Vagina (tissue), 2 donors: ENCODE measurements around the gene S100A10.

Experiments
- POLR2A ChIP-seq, 2 donors: fragments of 450-650 bp; IDR thresholded peaks; one replicate each; pipeline ENCODE4 v1.6.1; 2017; ENCODE audit warnings: antibody characterized with exemption in 2 of 2, mild to moderate bottlenecking in 2 of 2, moderate library complexity in 2 of 2
- TF ChIP-seq, protein P1 (sequence below), 3 experiments: fragments of 450-650 bp in 2 of 3; fragments of 200-600 bp in 1 of 3; sonication (generic) in 1 of 3; IDR thresholded peaks; one replicate each; pipeline ENCODE4 v1.5.1; 2017 to 2019; ENCODE audit warnings: antibody characterized with exemption in 3 of 3, mild to moderate bottlenecking in 2 of 3, moderate library complexity in 2 of 3

DNA sequence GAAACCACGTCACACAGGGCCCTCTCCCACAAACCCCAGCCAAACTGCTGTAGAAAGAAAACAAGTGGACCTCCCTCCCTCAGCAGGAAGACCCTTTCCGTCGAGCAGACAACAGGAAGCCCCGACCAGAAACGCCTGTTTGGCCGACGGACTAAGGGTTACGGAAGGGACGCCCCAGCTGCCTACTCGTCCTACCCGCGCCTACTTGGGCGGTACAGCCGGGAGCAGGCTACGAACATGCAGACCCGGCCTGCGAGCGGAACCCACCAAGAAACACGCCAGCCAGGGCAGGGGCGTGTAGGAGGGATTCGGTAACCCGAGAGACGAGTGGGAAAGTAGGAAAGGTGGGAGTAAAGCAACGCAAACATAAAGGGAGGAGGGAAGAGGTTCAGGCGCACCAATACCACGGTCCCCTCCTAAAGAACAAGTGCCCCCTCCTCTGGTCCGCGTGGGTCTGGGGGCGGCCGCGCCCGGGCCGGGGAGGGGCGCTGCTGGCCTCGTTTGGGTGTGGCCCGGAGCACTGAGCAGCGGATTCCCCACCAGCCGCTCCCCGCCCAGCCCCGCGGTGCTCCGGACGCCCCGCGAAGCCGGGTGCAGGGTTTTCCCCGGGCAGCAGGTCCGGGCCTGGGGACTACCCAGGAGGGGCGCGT, 450 bp downstream of the S100A10 start:
- TF ChIP-seq POLR2A (IDR thresholded peaks at IDR 0.05): no peak
- TF ChIP-seq, protein P1, sequence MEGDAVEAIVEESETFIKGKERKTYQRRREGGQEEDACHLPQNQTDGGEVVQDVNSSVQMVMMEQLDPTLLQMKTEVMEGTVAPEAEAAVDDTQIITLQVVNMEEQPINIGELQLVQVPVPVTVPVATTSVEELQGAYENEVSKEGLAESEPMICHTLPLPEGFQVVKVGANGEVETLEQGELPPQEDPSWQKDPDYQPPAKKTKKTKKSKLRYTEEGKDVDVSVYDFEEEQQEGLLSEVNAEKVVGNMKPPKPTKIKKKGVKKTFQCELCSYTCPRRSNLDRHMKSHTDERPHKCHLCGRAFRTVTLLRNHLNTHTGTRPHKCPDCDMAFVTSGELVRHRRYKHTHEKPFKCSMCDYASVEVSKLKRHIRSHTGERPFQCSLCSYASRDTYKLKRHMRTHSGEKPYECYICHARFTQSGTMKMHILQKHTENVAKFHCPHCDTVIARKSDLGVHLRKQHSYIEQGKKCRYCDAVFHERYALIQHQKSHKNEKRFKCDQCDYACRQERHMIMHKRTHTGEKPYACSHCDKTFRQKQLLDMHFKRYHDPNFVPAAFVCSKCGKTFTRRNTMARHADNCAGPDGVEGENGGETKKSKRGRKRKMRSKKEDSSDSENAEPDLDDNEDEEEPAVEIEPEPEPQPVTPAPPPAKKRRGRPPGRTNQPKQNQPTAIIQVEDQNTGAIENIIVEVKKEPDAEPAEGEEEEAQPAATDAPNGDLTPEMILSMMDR (IDR thresholded peaks at IDR 0.05): no peak
